Uterus (tissue), 4 donors: Measurements from ENCODE around the gene UBE2K. TPM values are rescaled to one million over a fixed set of nuclear protein-coding genes. Genes with fewer than 3 reads are reported as not detected.

Experiments used
- DNase-seq, 2 donors: peaks; one replicate each; pipeline ENCODE4 v3.0.0-alpha.2; 2019 to 2020
- H3K27ac ChIP-seq, 2 donors: fragments of 200-600 bp; sonication (generic); 1 replicate in 1 of 2; 2 replicates in 1 of 2; pipeline ENCODE4 v1.5.1; 2016 to 2018
- H3K27me3 ChIP-seq, 2 donors: fragments of 200-600 bp; sonication (generic); one replicate each; pipeline ENCODE4 v1.5.1; 2018 to 2019; ENCODE audit warnings: control low read depth in 1 of 2
- H3K36me3 ChIP-seq, 2 donors: fragments of 200-600 bp; sonication (generic); one replicate each; pipeline ENCODE4 v1.5.1; 2019; ENCODE audit warnings: control low read depth in 1 of 2
- H3K4me1 ChIP-seq, 2 donors: fragments of 200-600 bp; sonication (generic); one replicate each; pipeline ENCODE4 v1.5.1; 2018 to 2019; ENCODE audit warnings: control low read depth in 1 of 2
- H3K4me3 ChIP-seq, 2 donors: fragments of 200-600 bp; sonication (generic); 1 replicate in 1 of 2; 2 replicates in 1 of 2; pipeline ENCODE4 v1.5.1; 2018 to 2019; ENCODE audit warnings: mild to moderate bottlenecking in 1 of 2
- H3K9me3 ChIP-seq, 2 donors: fragments of 200-600 bp; sonication (generic); one replicate each; pipeline ENCODE4 v1.5.1; 2019; ENCODE audit warnings: control low read depth in 1 of 2
- CTCF ChIP-seq, 4 experiments: fragments of 200-600 bp in 2 of 4; fragments of 450-650 bp in 2 of 4; sonication (generic) in 2 of 4; IDR thresholded peaks; one replicate each; pipeline ENCODE4 v1.5.1; 2016 to 2019; ENCODE audit warnings: antibody characterized with exemption in 4 of 4, mild to moderate bottlenecking in 2 of 4, moderate library complexity in 1 of 4
- POLR2A ChIP-seq, 2 donors: fragments of 450-650 bp; IDR thresholded peaks; one replicate each; pipeline ENCODE4 v1.6.1; 2016; ENCODE audit warnings: antibody characterized with exemption in 2 of 2, mild to moderate bottlenecking in 1 of 2, moderate library complexity in 1 of 2
- intact Hi-C: fragments of 100-400 bp; cut with DNase I; formaldehyde crosslinking; loops from one replicate; pipeline ENCODE4 v1.15.1; 2023; ENCODE audit warnings: low total_unique reads
- small RNA-seq: library from RNA; depleted of rRNA; stranded (forward); fragments of <200 nt; gene quantifications from one replicate; pipeline ENCODE3, GENCODE V24; 2016
- total RNA-seq, 4 donors: library from RNA; depleted of rRNA in 3 of 4; stranded (reverse); fragments of >200 nt in 3 of 4; gene quantifications; one replicate each; pipeline versions ENCODE4 v1.1.0 to v1.2.4, GENCODE V29; 2014 to 2023
- donor health status: DM: yes; HTN: yes; CAD: no.

UBE2K gene
- total RNA-seq, 4 donors from 2014 or later: 38.8 to 142 (median 61.5) TPM

GRCh38 chr4:39823191-39823590, 125.3 kb downstream of the UBE2K start:
- intact Hi-C loops: no loop called here

GRCh38 chr4:39825090-39825489, 127.2 kb downstream of the UBE2K start:
- DNase-seq: no peak
- Histone ChIP-seq H3K27ac (no peak overlapping the region), H3K36me3 (no peaks in the 10 kb centered on the region), H3K4me1 (no peaks in the 10 kb centered on the region), H3K4me3 (no peak overlapping the region), H3K27me3 (no peaks in the 10 kb centered on the region), H3K9me3 (no peaks in the 10 kb centered on the region)
- no peak for TF ChIP-seq CTCF (IDR thresholded peaks at IDR 0.05)
- TF ChIP-seq POLR2A (IDR thresholded peaks at IDR 0.05): no peak
- intact Hi-C loops: no loop called here

More at GRCh38 chr4:39823191-39823590, 125.3 kb downstream of the UBE2K start:
- H3K4me1 ChIP-seq: no peaks in the 10 kb centered on the region
- no peak for TF ChIP-seq CTCF (IDR thresholded peaks at IDR 0.05)
- no peak for TF ChIP-seq POLR2A (IDR thresholded peaks at IDR 0.05)
- no peaks in the 10 kb centered on the region for H3K9me3 ChIP-seq
- no peaks in the 10 kb centered on the region for H3K27me3 ChIP-seq
- DNase-seq: no peak
- no peaks in the 10 kb centered on the region for H3K36me3 ChIP-seq
- no peak overlapping the region for H3K27ac ChIP-seq
- no peak overlapping the region for H3K4me3 ChIP-seq

GRCh38 chr4:39825741-39826231, 127.8 kb downstream of the UBE2K start:
- no peaks in the 10 kb centered on the region for H3K36me3 ChIP-seq

More at GRCh38 chr4:39825741-39826231, 127.8 kb downstream of the UBE2K start:
- Histone ChIP-seq H3K4me1 (no peaks in the 10 kb centered on the region), H3K27me3 (no peaks in the 10 kb centered on the region), H3K27ac (no peak overlapping the region), H3K4me3 (no peak overlapping the region), H3K9me3 (no peaks in the 10 kb centered on the region)
- no peak for DNase-seq
- TF ChIP-seq CTCF (IDR thresholded peaks at IDR 0.05): no peak
- TF ChIP-seq POLR2A (IDR thresholded peaks at IDR 0.05): no peak
- intact Hi-C loops: no loop called here

Small RNA genes lying within 50 kb of the gene (small RNA-seq; reads per million reads assigned to genes)
- gene RF00019: not detected
- gene RN7SL558P: not detected

Other genes with a start within 250 kb of the UBE2K start
- gene RPL9, start 239.2 kb upstream of the UBE2K start, total RNA-seq: over 10,000 TPM in 1 of 4 donors, 1,000 to 10,000 TPM in 3; 3,607 to 16,295 (median 4,795) TPM
- 10 to 100 TPM in 3 of 4 donors, 1 to 10 TPM in 1; 1.8 to 16.5 (median 11.3) TPM for gene LIAS, start 239.1 kb upstream of the UBE2K start, total RNA-seq
- 100 to 1,000 TPM in 1 of 4 donors, 10 to 100 TPM in 3; 36.4 to 192 (median 48.9) TPM for gene UGDH, start 170.7 kb upstream of the UBE2K start, total RNA-seq
- gene SMIM14, start 59.3 kb upstream of the UBE2K start, total RNA-seq: 10 to 100 TPM; 21.3 to 53.2 (median 35.3) TPM